BJ (cell line): ENCODE results near the gene CXCR5. TPM values are rescaled to one million over a fixed set of nuclear protein-coding genes. Genes with fewer than 3 reads are reported as not detected.

ENCODE experiments used
- CTCF ChIA-PET: fragments of 350-600 bp; formaldehyde crosslinking; extraction: SDS; loops from one replicate; lab custom pipeline; 2021; ENCODE audit warnings: antibody characterized with exemption, inconsistent platforms; lab: Yijun Ruan, JAX
- POLR2A ChIA-PET: fragments of 300-600 bp; sonication (Branson Sonifier 250); formaldehyde crosslinking; extraction: SDS; loops from one replicate; lab custom pipeline; 2021; ENCODE audit warnings: antibody characterized with exemption; lab: Charles Lee
- DNase-seq: peaks from one replicate; pipeline ENCODE4 v3.0.0-alpha.2; 2011; ENCODE audit warnings: low read depth
- H3K27me3 ChIP-seq: 2 replicates; pipeline ENCODE4 v1.6.0; 2011; ENCODE audit warnings: low read length; ENCODE audit not compliant: control insufficient read depth, insufficient read depth
- H3K36me3 ChIP-seq: 2 replicates; pipeline ENCODE4 v1.5.1; 2011; ENCODE audit warnings: low read length; ENCODE audit not compliant: control insufficient read depth, insufficient read depth
- H3K4me3 ChIP-seq: 2 replicates; pipeline ENCODE4 v1.5.1; 2011; ENCODE audit warnings: low read depth, mild to moderate bottlenecking, control low read depth, low read length
- polyA plus RNA-seq: library from polyadenylated mRNA; depleted of rRNA; stranded (reverse); fragments of >200 nt; gene quantifications from 2 replicates; pipeline ENCODE4 v1.2.3, GENCODE V29; 2011
- TF ChIP-seq, protein P1 (sequence below): IDR thresholded peaks from 2 replicates; pipeline ENCODE4 v1.5.1; 2011; ENCODE audit warnings: low read depth, mild to moderate bottlenecking, control low read depth, inconsistent platforms, low read length, moderate library complexity; ENCODE audit not compliant: insufficient read depth

CXCR5 gene
- polyA plus RNA-seq, 1 experiment = not detected

DNA sequence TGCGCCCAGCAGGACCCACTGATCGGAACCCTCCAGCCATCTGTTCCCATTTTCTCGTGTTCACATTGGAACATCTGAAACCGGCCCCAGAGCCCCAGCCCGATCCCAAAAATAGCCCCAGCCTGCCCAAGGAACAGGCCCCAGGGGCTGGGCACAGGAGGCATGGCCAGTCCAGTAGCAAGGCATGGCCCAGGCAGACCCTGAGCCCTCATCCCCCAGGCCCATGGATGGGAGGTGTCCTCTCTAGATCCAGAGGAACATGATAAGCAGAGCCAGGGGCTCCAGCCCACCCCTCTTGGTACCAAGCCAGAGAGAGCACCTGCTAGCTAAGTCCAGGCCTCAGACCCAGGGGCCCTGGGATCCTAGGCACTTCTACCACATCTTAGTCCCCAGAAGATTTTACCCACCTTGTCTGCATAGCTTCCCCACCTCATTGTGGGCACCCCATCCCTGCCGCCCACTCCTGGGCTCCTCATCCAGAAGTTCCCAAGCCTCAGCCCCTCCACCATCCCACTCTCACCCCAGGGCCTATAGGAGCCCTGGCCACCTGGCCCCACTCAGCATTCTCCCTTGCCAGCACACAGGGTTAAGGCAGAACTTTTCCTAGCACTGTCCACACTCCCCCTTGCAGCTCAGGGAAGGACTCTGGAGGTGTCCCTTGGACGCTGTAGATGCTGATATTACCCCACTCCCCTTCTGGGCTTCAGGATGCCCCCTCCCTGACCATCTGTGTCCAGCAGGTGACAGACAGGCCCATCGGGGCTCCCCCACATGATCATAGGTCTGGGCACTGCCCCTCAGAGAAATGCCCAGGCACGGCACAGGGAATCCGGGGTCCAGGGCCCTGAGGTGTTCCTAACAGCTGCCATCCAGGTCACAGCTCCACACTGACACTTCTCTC, 32.5 kb downstream of the CXCR5 start:
- POLR2A ChIA-PET = no interaction called here

DNA sequence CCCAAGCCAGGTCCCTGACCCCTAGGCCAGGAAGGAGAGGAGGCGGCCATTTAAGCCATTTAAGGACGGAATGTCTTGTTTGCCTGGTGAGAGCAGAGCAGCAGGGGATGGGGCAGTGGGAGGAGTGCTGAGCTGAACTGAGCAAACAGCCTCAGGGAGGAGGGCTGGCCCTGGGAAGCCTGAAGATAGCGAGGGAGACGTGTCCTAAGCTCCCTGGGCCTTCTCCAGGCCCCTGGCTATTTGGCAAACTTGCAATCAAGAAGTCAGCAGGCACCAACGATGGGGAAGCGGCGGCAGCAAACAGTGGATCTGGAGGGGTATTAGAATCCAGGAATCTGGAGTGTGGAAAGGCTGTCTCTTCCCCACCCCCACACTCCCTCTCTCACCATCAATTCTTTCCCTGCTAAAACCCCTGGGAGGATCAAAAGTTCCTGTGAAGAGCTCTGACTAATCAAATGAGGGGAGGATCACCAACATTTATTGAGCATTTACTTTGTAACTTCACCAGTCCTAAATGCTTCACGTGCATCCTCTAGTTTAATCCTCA, 33.2 kb downstream of the CXCR5 start:
- TF ChIP-seq, protein P1, sequence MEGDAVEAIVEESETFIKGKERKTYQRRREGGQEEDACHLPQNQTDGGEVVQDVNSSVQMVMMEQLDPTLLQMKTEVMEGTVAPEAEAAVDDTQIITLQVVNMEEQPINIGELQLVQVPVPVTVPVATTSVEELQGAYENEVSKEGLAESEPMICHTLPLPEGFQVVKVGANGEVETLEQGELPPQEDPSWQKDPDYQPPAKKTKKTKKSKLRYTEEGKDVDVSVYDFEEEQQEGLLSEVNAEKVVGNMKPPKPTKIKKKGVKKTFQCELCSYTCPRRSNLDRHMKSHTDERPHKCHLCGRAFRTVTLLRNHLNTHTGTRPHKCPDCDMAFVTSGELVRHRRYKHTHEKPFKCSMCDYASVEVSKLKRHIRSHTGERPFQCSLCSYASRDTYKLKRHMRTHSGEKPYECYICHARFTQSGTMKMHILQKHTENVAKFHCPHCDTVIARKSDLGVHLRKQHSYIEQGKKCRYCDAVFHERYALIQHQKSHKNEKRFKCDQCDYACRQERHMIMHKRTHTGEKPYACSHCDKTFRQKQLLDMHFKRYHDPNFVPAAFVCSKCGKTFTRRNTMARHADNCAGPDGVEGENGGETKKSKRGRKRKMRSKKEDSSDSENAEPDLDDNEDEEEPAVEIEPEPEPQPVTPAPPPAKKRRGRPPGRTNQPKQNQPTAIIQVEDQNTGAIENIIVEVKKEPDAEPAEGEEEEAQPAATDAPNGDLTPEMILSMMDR = no peak
- peak; percentile 86 for DNase-seq
- peak overlapping the region; percentile 21 for H3K4me3 ChIP-seq
- no peaks in the 10 kb centered on the region for H3K27me3 ChIP-seq
- POLR2A ChIA-PET = interaction anchor here (0.5 kb wide), 1 partner anchor 310 kb away, joined by 3 read pairs; the partner anchor contains the start of gene PHLDB1
- CTCF ChIA-PET = interaction anchor here (1.2 to 2.5 kb wide), 3 partner anchors 9 to 13 kb away, joined by 3 to 11 read pairs (median 8); partner anchors contain the start of gene BCL9L
- H3K36me3 ChIP-seq = peaks cover 3% of the 10 kb centered on the region; the same call in 1 of the 2 replicates

More for the DNA sequence above, 32.5 kb downstream of the CXCR5 start:
- H3K4me3 ChIP-seq = peak overlapping the region; percentile 21
- TF ChIP-seq, protein P1 = no peak
- CTCF ChIA-PET = interaction anchor here (1.2 to 2.5 kb wide), 4 partner anchors 10 to 14 kb away, joined by 3 to 11 read pairs (median 6); partner anchors contain the start of gene BCL9L
- no peak for DNase-seq
- no peaks in the 10 kb centered on the region for H3K27me3 ChIP-seq
- peaks cover 3% of the 10 kb centered on the region; the same call in 1 of the 2 replicates for H3K36me3 ChIP-seq

DNA sequence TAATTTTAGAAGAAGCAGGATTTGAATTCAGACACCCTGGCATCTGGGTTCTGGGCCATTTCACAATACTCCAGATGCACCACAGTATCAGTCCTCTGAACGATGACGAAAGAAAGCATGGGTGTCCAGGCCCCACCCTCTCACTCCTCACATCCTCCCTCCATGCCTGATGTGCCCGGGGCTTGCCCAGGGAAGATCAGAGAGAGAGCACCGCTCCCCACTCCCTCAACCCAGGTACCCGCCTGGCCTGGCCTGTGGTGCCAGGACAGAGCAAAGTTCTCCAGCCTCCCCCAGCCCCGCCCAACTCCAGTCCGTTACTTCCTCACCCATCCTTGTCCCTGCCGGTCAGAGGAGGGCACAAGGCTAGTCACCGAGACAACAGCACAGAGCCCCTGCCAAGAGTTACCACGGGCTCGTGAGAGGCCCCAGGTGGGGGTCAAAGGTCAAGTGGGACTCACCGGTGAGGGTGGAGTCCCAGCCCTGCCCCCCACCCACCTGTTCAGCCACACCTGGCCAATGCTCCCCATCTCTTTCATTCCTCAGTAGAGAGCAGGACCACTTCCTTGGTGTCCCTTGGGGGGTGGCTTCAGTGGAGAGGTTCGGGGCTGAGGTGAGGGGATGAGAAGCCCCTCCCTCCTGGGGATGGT, 33.9 kb downstream of the CXCR5 start:
- CTCF ChIA-PET = interaction anchor here (0.6 to 2.5 kb wide), 3 partner anchors 8 to 323 kb away, joined by 3 to 11 read pairs (median 3); partner anchors contain the start of gene BCL9L
- peak overlapping the region; percentile 38 for H3K4me3 ChIP-seq
- TF ChIP-seq, protein P1 = no peak

DNA sequence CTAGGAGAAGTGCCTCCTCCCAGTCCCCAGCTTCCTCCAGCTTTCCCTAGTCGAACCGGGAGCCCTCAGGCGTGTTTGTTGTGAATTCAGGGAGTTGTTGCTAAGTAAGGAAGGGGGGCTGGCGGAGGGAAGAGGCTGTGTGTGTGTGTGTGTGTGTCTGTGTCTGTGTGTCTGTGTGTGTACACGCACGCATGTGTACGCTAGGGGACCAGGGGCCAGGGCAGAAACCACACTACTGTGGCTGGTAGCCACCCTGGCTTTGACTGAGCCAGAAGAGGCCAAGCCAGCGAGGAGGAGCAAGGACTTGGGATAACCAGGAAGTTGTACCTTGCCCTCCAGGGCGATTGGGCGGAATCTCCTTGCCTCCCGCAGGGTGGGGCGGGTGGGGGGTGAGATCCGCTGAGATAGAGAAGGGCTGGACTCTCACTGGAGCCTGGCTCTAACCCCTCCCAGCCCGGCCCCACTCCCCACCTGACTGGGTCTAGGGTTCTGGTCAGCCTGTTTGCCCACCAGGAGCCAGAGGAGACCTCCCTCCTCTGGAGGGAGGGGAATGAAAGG, 34.5 kb downstream of the CXCR5 start:
- CTCF ChIA-PET = interaction anchor here (0.6 kb wide), 1 partner anchor 323 kb away, joined by 3 read pairs; no protein-coding TSS in a partner anchor
- Histone ChIP-seq H3K36me3 (peaks cover 3% of the 10 kb centered on the region; the same call in 1 of the 2 replicates), H3K27me3 (no peaks in the 10 kb centered on the region), H3K4me3 (peak overlapping the region; percentile 38)
- TF ChIP-seq, protein P1 = no peak
- POLR2A ChIA-PET = interaction anchor here (0.6 to 0.7 kb wide), 2 partner anchors 9 to 370 kb away, joined by 5 to 17 read pairs; no protein-coding TSS in a partner anchor
- peak; percentile 87 for DNase-seq

More for the DNA sequence above, 33.9 kb downstream of the CXCR5 start:
- Histone ChIP-seq H3K36me3 (peaks cover 2% of the 10 kb centered on the region; the same call in 1 of the 2 replicates), H3K27me3 (no peaks in the 10 kb centered on the region)
- DNase-seq = no peak
- POLR2A ChIA-PET = interaction anchor here (0.7 kb wide), 1 partner anchor 8 kb away, joined by 5 read pairs; no protein-coding TSS in a partner anchor
